GM21528 (cell line): ENCODE measurements around the gene EPB41L1.

Source experiments
- ATAC-seq: cut with Tn5 transposase; IDR thresholded peaks from one replicate; pipeline ENCODE4 v1.9.1; 2021; ENCODE audit warnings: mild to moderate bottlenecking, moderate library complexity; ENCODE audit not compliant: unreplicated experiment, low FRiP score

EPB41L1 gene

GRCh38 chr20:36183155-36183944 is 28.8 kb downstream of the EPB41L1 start:
- ATAC-seq = no peak

DNA sequence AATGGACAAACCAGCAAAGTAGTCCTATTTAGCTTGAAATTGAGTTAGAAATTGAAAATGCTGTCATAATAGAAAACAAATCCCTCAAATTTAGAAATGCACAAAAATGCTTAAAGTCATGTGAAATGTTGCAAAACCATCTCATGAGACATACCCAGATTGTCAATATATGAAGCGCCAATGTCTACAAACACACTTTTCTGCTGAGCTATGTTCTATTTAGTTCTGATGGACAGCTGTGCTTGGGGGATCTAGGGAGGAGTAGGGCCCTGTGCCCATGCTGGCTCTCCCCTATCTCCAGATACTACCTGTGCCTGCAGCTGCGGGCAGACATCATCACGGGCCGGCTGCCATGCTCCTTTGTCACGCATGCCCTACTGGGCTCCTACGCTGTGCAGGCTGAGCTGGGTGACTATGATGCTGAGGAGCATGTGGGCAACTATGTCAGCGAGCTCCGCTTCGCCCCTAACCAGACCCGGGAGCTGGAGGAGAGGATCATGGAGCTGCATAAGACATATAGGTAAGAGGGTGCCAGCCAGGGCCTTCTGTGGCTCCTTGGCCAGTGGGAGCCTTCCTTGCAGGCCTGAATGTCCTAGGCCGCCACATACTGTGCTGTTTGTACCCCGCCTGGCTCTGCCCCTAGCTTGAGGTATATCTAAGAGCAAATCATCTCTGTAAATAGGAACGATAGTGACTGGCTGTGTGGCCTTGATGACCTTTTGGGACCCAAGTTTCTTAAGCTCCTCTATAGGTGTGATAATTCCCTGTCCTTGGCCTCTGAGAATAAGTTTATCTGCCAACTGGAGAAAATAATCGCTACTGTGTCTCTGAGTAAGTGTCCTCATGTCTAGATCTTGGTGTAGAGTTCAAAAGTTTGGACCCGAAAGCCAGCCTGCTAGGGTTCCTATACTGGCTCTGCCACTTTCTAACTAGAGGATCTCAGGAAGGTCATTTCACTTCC is 30.6 kb downstream of the EPB41L1 start:
- no peak for ATAC-seq

GRCh38 chr20:36193977-36194712 is 39.6 kb downstream of the EPB41L1 start:
- no peak for ATAC-seq

- no peak for ATAC-seq
These were observed 42.1 kb downstream of the EPB41L1 start for GRCh38 chr20:36196676-36197075.

- ATAC-seq = no peak
These were observed 42.7 kb downstream of the EPB41L1 start for GRCh38 chr20:36197271-36197670.

DNA sequence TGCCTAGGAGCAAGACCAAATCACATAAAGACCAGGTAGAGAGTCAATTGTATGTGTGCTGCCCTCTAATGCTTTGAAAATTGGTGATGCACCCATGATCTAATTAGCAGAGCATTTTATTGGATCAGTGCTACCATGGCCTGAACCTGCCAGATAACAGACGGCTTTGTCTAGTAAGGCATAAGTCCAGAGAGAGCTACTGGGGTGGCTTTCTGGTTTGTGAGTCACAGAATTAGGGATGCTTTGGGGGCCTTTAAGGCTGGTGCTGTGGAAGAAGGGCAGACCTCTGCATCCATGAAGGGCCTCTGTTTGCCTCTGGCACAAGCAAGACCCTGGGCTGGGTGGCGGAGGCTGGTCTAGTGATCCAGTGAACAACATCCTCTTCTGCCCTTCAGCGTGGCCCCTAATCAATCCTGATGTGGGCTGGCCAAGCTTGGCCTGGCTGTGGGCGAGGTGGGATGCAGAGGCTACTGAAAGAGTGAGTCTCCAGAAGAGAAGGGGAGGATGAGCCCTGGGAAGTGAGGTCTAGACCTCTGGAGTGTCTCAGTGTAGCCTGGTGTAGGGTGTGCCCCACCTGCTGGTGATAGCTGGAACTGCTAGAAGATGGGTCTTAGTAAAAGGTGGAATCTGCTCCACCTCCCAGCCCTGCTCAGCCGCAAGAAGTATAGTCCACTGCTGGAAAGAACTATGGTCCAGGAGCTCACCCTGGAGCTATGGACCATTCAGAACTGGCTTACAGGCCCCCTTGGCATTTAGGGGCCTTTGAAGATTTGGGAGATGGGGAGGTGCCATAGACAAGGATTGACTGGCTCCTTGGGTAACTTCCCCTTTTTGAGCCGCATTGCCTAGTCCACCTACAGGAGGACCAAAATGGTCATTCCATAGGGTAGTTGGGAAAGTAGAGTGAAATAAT is 45.1 kb downstream of the EPB41L1 start:
- ATAC-seq = no peak

- ATAC-seq = no peak
These were observed 45.9 kb downstream of the EPB41L1 start for GRCh38 chr20:36200451-36200850.

DNA sequence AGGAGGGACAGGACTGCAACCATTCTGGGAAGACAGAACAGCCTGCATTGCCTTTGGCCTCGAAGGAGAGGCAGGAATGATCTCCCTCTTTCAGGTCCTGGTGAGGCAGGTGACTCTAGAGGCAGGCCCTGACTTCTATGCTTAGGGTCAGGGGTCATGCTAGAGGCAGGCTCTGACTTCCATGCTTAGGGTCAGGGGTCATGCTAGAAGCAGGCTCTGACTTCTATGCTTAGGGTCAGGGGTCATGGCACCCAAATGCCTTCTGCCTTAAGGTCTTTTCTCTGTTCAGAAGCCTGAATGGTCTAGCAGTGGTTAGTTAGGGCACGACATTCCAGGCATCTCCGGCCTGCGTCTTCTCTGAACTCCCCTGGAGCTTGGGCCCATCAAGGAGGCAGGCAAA is 46.7 kb downstream of the EPB41L1 start:
- no peak for ATAC-seq

DNA sequence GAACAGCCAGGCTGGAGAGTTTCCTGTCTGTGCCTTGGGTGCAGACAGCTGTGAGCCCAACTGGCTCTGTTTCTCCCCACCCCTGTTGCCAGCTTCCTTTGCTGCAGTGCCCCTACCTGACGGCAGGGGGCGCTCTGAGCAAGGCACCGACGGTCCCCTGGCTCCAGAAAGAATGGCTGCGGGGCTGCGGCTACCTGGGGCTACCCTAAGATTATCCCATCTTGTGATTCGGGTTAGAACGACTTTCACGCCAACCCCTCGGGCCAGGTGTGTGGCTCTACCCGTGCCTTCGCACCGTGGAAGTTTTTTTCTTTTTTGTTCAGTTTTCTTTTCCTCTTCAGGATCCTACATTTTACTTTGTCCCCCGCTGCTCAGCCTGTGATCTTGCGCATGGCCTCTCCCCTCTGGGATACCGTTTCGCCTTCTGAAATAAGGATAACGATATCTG is 48.4 kb downstream of the EPB41L1 start:
- ATAC-seq = no peak

DNA sequence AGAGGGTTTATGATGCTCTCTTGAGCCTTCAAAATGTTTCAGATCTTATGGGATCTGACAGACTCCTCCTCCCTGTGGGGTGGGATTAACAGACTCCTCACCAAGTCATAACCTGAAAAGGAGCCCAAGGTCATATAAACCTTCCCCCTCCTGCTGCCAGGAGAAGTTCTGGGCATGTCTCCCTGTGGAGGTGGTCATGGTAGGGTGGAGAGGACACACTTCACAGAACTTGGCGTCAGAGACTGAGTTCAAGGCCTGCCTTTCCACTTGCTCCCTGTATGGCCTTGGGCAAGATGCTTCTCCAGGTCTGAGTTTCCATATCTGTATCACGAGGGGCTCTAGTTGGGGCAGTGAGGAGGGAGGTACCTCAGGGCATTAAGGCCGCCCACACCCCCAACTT is 49.3 kb downstream of the EPB41L1 start:
- ATAC-seq = no peak

- ATAC-seq = no peak
These were observed 50.5 kb downstream of the EPB41L1 start for GRCh38 chr20:36205026-36205425.

GRCh38 chr20:36206068-36206467 is 51.5 kb downstream of the EPB41L1 start:
- no peak for ATAC-seq

DNA sequence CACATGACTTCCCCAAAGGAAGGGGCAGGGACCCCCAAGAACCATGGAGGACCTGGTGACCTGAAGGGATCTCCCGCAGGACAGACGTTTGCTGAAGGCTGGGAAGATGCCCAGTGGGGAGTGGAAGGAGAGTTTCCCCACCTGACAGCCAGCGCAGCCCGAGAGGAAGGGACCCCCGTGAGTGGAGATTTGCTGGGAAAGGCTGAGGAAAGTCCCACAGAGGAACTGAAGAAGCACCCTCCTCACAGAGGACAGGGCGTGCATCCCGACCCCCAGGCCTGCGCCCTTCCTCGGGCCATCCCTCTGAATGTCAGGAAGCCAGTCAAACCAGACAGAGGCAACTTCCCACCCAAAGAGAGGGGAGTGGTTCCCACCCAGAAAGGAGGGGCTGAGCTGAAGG is 52.1 kb downstream of the EPB41L1 start:
- ATAC-seq = no peak

GRCh38 chr20:36207602-36208001 is 53.1 kb downstream of the EPB41L1 start:
- no peak for ATAC-seq

DNA sequence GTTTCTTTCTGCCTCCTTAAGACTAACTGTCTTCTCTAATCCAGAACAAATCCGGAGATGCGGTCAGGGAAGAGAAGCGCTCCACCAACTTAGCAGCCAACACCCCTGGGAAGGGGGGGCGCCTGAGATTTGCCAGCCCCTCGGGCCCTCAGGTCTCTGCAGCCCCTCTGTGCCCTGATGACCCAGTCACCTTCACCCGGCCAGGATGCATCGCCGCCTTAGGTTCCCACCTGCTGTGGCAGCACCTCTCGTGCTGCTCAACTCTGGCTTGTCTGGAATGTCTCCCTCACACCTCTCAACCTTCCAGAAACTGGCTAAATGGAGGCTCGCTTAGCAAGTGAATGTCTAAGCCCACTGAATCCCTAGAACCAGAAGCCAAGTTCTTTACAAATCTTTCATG is 53.7 kb downstream of the EPB41L1 start:
- ATAC-seq = no peak

DNA sequence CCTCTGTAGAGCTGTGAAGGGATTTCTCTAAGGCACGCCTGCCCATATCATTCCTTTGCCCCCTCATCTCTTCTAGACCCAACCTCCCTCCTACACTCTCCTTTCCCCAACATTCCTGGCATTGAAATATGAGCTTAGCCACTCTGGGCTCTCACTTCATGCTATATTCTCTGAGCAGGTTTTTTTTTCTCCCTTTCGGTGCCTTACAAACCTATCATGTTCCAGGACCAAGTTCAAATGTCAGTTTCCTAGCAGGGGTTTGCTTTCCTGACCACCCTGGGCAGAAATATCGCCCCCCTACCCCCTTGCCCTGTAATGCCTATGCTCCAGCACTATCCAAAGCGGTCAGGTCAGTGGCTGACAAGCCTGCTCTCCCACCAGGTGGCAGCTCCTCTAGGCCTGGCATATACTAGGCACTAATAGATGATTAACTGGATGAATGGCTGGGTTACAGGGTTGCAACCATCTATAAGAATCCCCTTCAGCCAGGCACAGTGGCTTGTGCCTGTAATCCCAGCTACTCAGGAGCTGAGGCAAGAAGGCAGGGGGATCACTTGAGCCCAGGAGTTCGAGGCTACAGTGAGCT is 56.0 kb downstream of the EPB41L1 start:
- ATAC-seq = no peak

DNA sequence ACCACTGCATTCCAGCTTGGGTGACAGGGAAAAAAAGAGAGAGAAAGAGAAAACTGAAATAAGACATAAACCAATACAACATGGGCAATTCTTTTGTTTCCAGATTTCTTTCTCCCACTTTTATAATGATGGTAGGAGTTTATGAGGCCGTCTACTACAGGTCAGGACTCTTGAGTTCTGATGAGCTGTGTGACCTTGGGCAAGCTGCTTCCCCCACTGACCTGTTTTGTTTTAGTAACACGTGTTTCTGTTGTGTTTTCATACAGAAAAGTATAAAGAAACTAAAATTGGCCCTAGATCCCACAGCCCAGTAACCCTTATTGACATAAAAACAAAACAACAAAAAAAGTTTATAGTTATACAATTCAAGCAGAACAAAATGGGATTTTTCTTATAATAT is 58.8 kb downstream of the EPB41L1 start:
- no peak for ATAC-seq

GRCh38 chr20:36214684-36215256 is 60.2 kb downstream of the EPB41L1 start:
- no peak for ATAC-seq

GRCh38 chr20:36215778-36216177 is 61.2 kb downstream of the EPB41L1 start:
- ATAC-seq = no peak
